Heart left ventricle (tissue), 13 donors: ENCODE results near the gene SOX21.

Source experiments
- POLR2A ChIP-seq, 2 donors: fragments of 450-650 bp; IDR thresholded peaks; one replicate each; pipeline ENCODE4 v1.6.1; 2017; ENCODE audit warnings: antibody characterized with exemption in 2 of 2, mild to moderate bottlenecking in 2 of 2, moderate library complexity in 2 of 2
- TF ChIP-seq, protein P1 (sequence below), 12 donors: fragments of 200-600 bp; sonication (generic) in 4 of 12; IDR thresholded peaks; one replicate each; pipeline versions ENCODE4 v1.5.0 to v1.8.0; 2018 to 2022; ENCODE audit warnings: antibody characterized with exemption in 12 of 12, mild to moderate bottlenecking in 5 of 12
- donor health status: ischemic (EF 13 %, LVEDD 7.1; RV severe dilation, severe dysfunction).
- donor health status: DM: no; HTN: yes; CAD: no.
- donor health status: DM: no; HTN: no; CAD: no.
- donor health status: ischemic (EF 25% LVEDD 6.9; RV normal size, moderate dysfunction).
- donor health status: ischemic (EF 25% LVEDD 5.7; RV mildly dilated, moderate dysfunction).
- donor health status: ischemic (EF 35%, LVEDD 5.7; RV mildly dilated, moderate dysfunction).
- donor health status: nonischemic (EF 11% LVEDD 7.7; RV severe dilation, severe dysfunction).
- donor health status: DM: yes; HTN: yes; CAD: no.
- donor health status: PGD.
- donor health status: ischemic (EF 29% LVEDD 5.4; RV normal size, mild dysfunction).
- donor health status: nonischemic (EF 23%, LVEDD 6.1; RV moderate dilation, normal function).

GRCh38 chr13:94678845-94679244, 33.5 kb downstream of the SOX21 start:
- TF ChIP-seq, protein P1, sequence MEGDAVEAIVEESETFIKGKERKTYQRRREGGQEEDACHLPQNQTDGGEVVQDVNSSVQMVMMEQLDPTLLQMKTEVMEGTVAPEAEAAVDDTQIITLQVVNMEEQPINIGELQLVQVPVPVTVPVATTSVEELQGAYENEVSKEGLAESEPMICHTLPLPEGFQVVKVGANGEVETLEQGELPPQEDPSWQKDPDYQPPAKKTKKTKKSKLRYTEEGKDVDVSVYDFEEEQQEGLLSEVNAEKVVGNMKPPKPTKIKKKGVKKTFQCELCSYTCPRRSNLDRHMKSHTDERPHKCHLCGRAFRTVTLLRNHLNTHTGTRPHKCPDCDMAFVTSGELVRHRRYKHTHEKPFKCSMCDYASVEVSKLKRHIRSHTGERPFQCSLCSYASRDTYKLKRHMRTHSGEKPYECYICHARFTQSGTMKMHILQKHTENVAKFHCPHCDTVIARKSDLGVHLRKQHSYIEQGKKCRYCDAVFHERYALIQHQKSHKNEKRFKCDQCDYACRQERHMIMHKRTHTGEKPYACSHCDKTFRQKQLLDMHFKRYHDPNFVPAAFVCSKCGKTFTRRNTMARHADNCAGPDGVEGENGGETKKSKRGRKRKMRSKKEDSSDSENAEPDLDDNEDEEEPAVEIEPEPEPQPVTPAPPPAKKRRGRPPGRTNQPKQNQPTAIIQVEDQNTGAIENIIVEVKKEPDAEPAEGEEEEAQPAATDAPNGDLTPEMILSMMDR (IDR thresholded peaks at IDR 0.05), result no peak
- TF ChIP-seq POLR2A (IDR thresholded peaks at IDR 0.05), result no peak
